ENCODE data around the gene HMOX2.

DNA sequence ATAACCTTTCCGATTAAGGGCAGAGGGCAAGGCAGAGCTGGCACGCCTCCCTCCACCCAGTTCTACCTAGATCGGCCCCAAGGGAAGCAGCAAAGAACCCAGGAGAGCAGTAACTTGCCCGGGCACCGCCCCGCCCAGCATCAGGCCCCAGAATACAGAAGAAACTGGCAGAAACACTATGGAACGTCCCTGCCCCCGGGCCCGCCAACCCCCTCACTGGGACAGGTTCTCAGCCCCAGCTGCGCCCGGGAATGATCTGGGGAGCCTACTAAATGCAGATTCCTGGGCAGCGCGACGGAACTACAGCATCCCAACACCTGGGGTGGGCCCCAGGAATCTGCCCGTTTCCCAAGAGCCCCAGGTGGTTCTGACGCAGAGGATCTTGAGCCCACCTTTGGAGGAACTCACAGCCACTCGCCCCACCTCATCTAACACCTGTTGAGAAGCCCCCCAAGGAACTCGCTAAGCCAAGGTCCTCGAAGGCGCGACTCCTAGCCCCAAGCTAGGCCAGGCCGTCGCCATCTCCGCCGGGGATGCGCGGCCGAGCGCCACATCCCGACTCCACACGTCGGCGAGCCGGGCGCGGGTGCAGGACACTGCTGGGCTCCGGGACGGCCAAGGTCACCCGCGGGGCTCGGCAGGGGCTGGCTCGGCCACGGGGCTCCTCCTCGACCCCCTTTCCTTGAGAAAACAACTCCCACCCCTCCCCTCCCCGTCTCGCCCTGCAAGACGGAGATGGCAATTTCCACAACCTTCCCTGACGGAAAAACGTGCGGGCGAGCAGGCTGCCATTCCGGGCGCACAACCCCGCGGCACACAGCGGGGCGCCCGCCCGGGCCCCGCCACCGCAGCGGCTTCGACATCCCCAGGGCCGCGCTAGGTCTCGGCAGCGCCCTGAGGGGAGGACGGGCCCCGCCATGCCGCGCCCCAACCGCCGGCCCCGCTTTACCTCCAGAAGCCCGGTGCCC, 61.5 kb downstream of the HMOX2 start:
- no peak for TF ChIP-seq CTCF (conservative IDR thresholded peaks at IDR 0.05)
- peak; percentile 77; the same call in 1 of the 2 replicates for TF ChIP-seq ZFX (IDR thresholded peaks at IDR 0.05)
